ENCODE results near the gene SLC2A1. TPM values are rescaled to one million over a fixed set of nuclear protein-coding genes. Genes with fewer than 3 reads are reported as not detected.

Gene SLC2A1
- total RNA-seq, 4 donors from 2014 or later, result 4.6 to 76.2 (median 28.2) TPM

- Histone ChIP-seq H3K9me3 (no peaks in the 10 kb centered on the region), H3K36me3 (no peaks in the 10 kb centered on the region), H3K27me3 (no peaks in the 10 kb centered on the region), H3K4me1 (no peaks in the 10 kb centered on the region), H3K4me3 (no peak overlapping the region), H3K27ac (no peak overlapping the region)
- DNase-seq, result no peak
- TF ChIP-seq POLR2A (IDR thresholded peaks at IDR 0.05) (no peak), CTCF (IDR thresholded peaks at IDR 0.05) (no peak)
- intact Hi-C loops (cut with DNase I; ENCODE audit: low total_unique reads), result no loop called here
Observed at GRCh38 chr1:42975561-42976225, 17.0 kb upstream of the SLC2A1 start.

GRCh38 chr1:42974767-42975437 is 16.2 kb upstream of the SLC2A1 start:
- no peak overlapping the region for H3K27ac ChIP-seq
- no peak overlapping the region for H3K4me3 ChIP-seq
- no peaks in the 10 kb centered on the region for H3K36me3 ChIP-seq
- no peaks in the 10 kb centered on the region for H3K4me1 ChIP-seq
- TF ChIP-seq CTCF (IDR thresholded peaks at IDR 0.05) (no peak), POLR2A (IDR thresholded peaks at IDR 0.05) (no peak)
- no peaks in the 10 kb centered on the region for H3K27me3 ChIP-seq
- no peak for DNase-seq
- intact Hi-C loops (cut with DNase I; ENCODE audit: low total_unique reads), result no loop called here
- H3K9me3 ChIP-seq, result no peaks in the 10 kb centered on the region

- H3K4me1 ChIP-seq, result no peaks in the 10 kb centered on the region
- no peaks in the 10 kb centered on the region for H3K36me3 ChIP-seq
- no peak for TF ChIP-seq POLR2A (IDR thresholded peaks at IDR 0.05)
- no peak for TF ChIP-seq CTCF (IDR thresholded peaks at IDR 0.05)
- H3K27ac ChIP-seq, result no peak overlapping the region
- H3K27me3 ChIP-seq, result no peaks in the 10 kb centered on the region
- H3K4me3 ChIP-seq, result no peak overlapping the region
- intact Hi-C loops (cut with DNase I; ENCODE audit: low total_unique reads), result no loop called here
- no peak for DNase-seq
- H3K9me3 ChIP-seq, result no peaks in the 10 kb centered on the region
Observed at GRCh38 chr1:42973799-42974198, 15.1 kb upstream of the SLC2A1 start.

GRCh38 chr1:42973286-42973685 is 14.6 kb upstream of the SLC2A1 start:
- Histone ChIP-seq H3K9me3 (no peaks in the 10 kb centered on the region), H3K27me3 (no peaks in the 10 kb centered on the region), H3K4me1 (no peaks in the 10 kb centered on the region), H3K27ac (no peak overlapping the region), H3K36me3 (no peaks in the 10 kb centered on the region), H3K4me3 (no peak overlapping the region)
- TF ChIP-seq POLR2A (IDR thresholded peaks at IDR 0.05) (no peak), CTCF (IDR thresholded peaks at IDR 0.05) (no peak)
- intact Hi-C loops (cut with DNase I; ENCODE audit: low total_unique reads), result no loop called here
- no peak for DNase-seq

GRCh38 chr1:42971841-42972291 is 13.2 kb upstream of the SLC2A1 start:
- no peak overlapping the region for H3K27ac ChIP-seq
- DNase-seq, result no peak
- H3K4me3 ChIP-seq, result no peak overlapping the region
- H3K36me3 ChIP-seq, result no peaks in the 10 kb centered on the region
- intact Hi-C loops (cut with DNase I; ENCODE audit: low total_unique reads), result no loop called here
- no peak for TF ChIP-seq POLR2A (IDR thresholded peaks at IDR 0.05)
- TF ChIP-seq CTCF (IDR thresholded peaks at IDR 0.05), result no peak
- H3K27me3 ChIP-seq, result no peaks in the 10 kb centered on the region
- H3K9me3 ChIP-seq, result no peaks in the 10 kb centered on the region
- no peaks in the 10 kb centered on the region for H3K4me1 ChIP-seq

All from uterus (tissue), 4 donors.